ENCODE results near the gene KRTAP10-12.

- TF ChIP-seq POLR2AphosphoS5 (IDR thresholded peaks at IDR 0.05; ENCODE audit: low read depth, low read length), result no peak
- no peak for TF ChIP-seq POLR2A (IDR thresholded peaks at IDR 0.05; ENCODE audit: low read depth, low read length)
Measured at GRCh38 chr21:44648557-44649311, 48.2 kb upstream of the KRTAP10-12 start.

Measured in GM12892 (cell line).